Peyer's patch (tissue), 4 donors: ENCODE results near the gene SNX10. TPM values are rescaled to one million over a fixed set of nuclear protein-coding genes. Genes with fewer than 3 reads are reported as not detected.

Experiments
- DNase-seq, 3 donors: peaks; one replicate each; pipeline ENCODE4 v3.0.0-alpha.2; 2017 to 2019
- H3K27ac ChIP-seq, 4 donors: fragments of 200-600 bp; sonication (generic); one replicate each; pipeline ENCODE4 v1.5.1; 2016 to 2019
- H3K27me3 ChIP-seq, 2 donors: fragments of 200-600 bp; sonication (generic); one replicate each; pipeline ENCODE4 v1.5.1; 2019
- H3K36me3 ChIP-seq, 3 donors: fragments of 200-600 bp; sonication (generic); one replicate each; pipeline ENCODE4 v1.5.1; 2016 to 2019
- H3K4me1 ChIP-seq, 4 donors: fragments of 200-600 bp; sonication (generic); one replicate each; pipeline ENCODE4 v1.5.1; 2016 to 2019
- H3K4me3 ChIP-seq, 4 donors: fragments of 200-600 bp; sonication (generic); 1 replicate in 3 of 4; 2 replicates in 1 of 4; pipeline ENCODE4 v1.5.1; 2016 to 2019; ENCODE audit warnings: mild to moderate bottlenecking in 1 of 4
- H3K9me3 ChIP-seq, 4 donors: fragments of 200-600 bp; sonication (generic); one replicate each; pipeline ENCODE4 v1.5.1; 2016 to 2019; ENCODE audit warnings: mild to moderate bottlenecking in 1 of 4
- CTCF ChIP-seq, 6 experiments: fragments of 450-650 bp in 4 of 6; fragments of 200-600 bp in 2 of 6; sonication (generic) in 1 of 6; IDR thresholded peaks; one replicate each; pipeline ENCODE4 v1.5.1; 2017 to 2019; ENCODE audit warnings: antibody characterized with exemption in 6 of 6, mild to moderate bottlenecking in 3 of 6, moderate library complexity in 1 of 6
- POLR2A ChIP-seq, 2 donors: fragments of 450-650 bp; IDR thresholded peaks; one replicate each; pipeline ENCODE4 v1.5.1; 2017; ENCODE audit warnings: antibody characterized with exemption in 2 of 2, mild to moderate bottlenecking in 2 of 2, moderate library complexity in 2 of 2
- total RNA-seq, 4 donors: library from RNA; depleted of rRNA; stranded (reverse); fragments of >200 nt; gene quantifications; one replicate each; pipeline ENCODE4 v1.1.0, GENCODE V29; 2016

The SNX10 gene
- total RNA-seq, 4 donors from 2014 or later, result 1.8 to 14.9 (median 2.9) TPM

GRCh38 chr7:26331113-26331512, 39.5 kb downstream of the SNX10 start:
- Histone ChIP-seq H3K27ac (peak overlapping the region in 1 of 4 donors; percentile 73), H3K27me3 (no peaks in the 10 kb centered on the region), H3K36me3 (no peaks in the 10 kb centered on the region), H3K4me1 (peaks cover 0 to 16% (median 1%) of the 10 kb centered on the region in 4 donors), H3K9me3 (no peaks in the 10 kb centered on the region), H3K4me3 (no peak overlapping the region)
- DNase-seq, result no peak
- TF ChIP-seq POLR2A (IDR thresholded peaks at IDR 0.05) (no peak), CTCF (IDR thresholded peaks at IDR 0.05) (no peak)

GRCh38 chr7:26331789-26332188, 40.1 kb downstream of the SNX10 start:
- Histone ChIP-seq H3K27ac (peak overlapping the region in 1 of 4 donors; percentile 73), H3K9me3 (no peaks in the 10 kb centered on the region), H3K4me3 (no peak overlapping the region), H3K4me1 (peaks cover 0 to 16% (median 1%) of the 10 kb centered on the region in 4 donors), H3K36me3 (no peaks in the 10 kb centered on the region), H3K27me3 (no peaks in the 10 kb centered on the region)
- TF ChIP-seq CTCF (IDR thresholded peaks at IDR 0.05) (no peak), POLR2A (IDR thresholded peaks at IDR 0.05) (no peak)
- no peak for DNase-seq

- Histone ChIP-seq H3K27ac (no peak overlapping the region), H3K4me1 (peaks cover 0 to 16% (median 1%) of the 10 kb centered on the region in 4 donors), H3K36me3 (no peaks in the 10 kb centered on the region), H3K27me3 (no peaks in the 10 kb centered on the region), H3K9me3 (no peaks in the 10 kb centered on the region), H3K4me3 (no peak overlapping the region)
- no peak for DNase-seq
- TF ChIP-seq POLR2A (IDR thresholded peaks at IDR 0.05) (no peak), CTCF (IDR thresholded peaks at IDR 0.05) (no peak)
These were observed 41.0 kb downstream of the SNX10 start for GRCh38 chr7:26332698-26333097.

- Histone ChIP-seq H3K4me1 (peaks cover 0 to 6% (median 1%) of the 10 kb centered on the region in 4 donors), H3K36me3 (no peaks in the 10 kb centered on the region), H3K27ac (peak overlapping the region in 2 of 4 donors; percentile 72 to 78), H3K4me3 (no peak overlapping the region), H3K27me3 (no peaks in the 10 kb centered on the region), H3K9me3 (no peaks in the 10 kb centered on the region)
- TF ChIP-seq CTCF (IDR thresholded peaks at IDR 0.05), result no peak
- no peak for TF ChIP-seq POLR2A (IDR thresholded peaks at IDR 0.05)
- DNase-seq, result peak in 1 of 3 donors; percentile 45
These were observed 42.7 kb downstream of the SNX10 start for GRCh38 chr7:26334166-26334859.

GRCh38 chr7:26337232-26337865, 45.7 kb downstream of the SNX10 start:
- no peak overlapping the region for H3K4me3 ChIP-seq
- H3K27me3 ChIP-seq, result no peaks in the 10 kb centered on the region
- peak overlapping the region in 2 of 4 donors; percentile 72 to 78 for H3K27ac ChIP-seq
- H3K9me3 ChIP-seq, result no peaks in the 10 kb centered on the region
- no peaks in the 10 kb centered on the region for H3K36me3 ChIP-seq
- TF ChIP-seq CTCF (IDR thresholded peaks at IDR 0.05), result no peak
- no peak for DNase-seq
- peaks cover 0 to 3% (median 0%) of the 10 kb centered on the region in 4 donors for H3K4me1 ChIP-seq
